ENCODE measurements around the gene CLEC14A.

Gene CLEC14A

DNA sequence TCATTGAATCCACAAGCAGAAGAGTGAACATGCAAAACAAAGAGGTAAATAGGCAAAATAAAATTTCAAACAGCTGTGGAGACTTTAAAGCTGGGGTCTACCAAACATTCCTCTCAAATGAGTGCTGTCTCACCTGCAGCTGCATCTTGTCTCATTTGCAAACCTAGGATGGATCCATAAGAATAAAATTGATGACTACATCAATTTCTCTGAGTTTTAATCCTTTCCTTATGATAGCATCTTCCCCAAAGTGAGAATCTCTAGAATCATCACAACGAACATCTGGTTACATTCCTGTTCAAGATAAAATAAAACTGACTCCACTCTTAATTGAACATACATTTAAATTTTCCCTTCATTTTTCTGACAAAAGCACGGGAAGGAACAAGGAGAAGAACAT is 29.9 kb downstream of the CLEC14A start:
- TF ChIP-seq CTCF (conservative IDR thresholded peaks at IDR 0.05; ENCODE audit: low read depth, low read length): no peak
- no peak overlapping the region for H3K4me3 ChIP-seq (ENCODE audit: low read length)
- DNase-seq (ENCODE audit: low read depth): no peak

DNA sequence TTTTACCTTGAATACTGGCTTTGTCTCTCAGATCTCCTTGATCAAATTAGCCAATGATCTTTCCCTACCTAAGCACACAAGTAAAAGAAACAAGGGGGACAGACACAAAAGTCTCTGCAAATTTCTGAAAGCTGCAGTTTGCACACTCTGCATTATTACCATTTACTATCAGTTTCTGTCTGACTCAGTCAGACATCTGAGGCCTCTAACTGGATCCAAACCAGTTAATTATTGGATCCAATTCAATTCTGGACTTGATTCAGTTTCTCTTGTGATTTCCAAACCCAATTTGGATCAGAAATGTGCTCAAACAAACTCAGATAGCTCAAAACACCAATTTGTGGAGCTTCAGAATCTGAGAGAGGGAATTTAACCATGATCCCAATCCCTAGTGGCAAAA is 31.6 kb downstream of the CLEC14A start:
- no peak for DNase-seq (ENCODE audit: low read depth)
- no peak for TF ChIP-seq CTCF (conservative IDR thresholded peaks at IDR 0.05; ENCODE audit: low read depth, low read length)
- no peak overlapping the region for H3K4me3 ChIP-seq (ENCODE audit: low read length)

GRCh38 chr14:38221077-38221476 is 34.8 kb downstream of the CLEC14A start:
- TF ChIP-seq CTCF (conservative IDR thresholded peaks at IDR 0.05; ENCODE audit: low read depth, low read length): no peak
- DNase-seq (ENCODE audit: low read depth): no peak
- H3K4me3 ChIP-seq (ENCODE audit: low read length): no peak overlapping the region

- no peak for DNase-seq (ENCODE audit: low read depth)
- no peak for TF ChIP-seq CTCF (conservative IDR thresholded peaks at IDR 0.05; ENCODE audit: low read depth, low read length)
- H3K4me3 ChIP-seq (ENCODE audit: low read length): no peak overlapping the region
These were observed 38.3 kb downstream of the CLEC14A start for GRCh38 chr14:38217553-38217952.

DNA sequence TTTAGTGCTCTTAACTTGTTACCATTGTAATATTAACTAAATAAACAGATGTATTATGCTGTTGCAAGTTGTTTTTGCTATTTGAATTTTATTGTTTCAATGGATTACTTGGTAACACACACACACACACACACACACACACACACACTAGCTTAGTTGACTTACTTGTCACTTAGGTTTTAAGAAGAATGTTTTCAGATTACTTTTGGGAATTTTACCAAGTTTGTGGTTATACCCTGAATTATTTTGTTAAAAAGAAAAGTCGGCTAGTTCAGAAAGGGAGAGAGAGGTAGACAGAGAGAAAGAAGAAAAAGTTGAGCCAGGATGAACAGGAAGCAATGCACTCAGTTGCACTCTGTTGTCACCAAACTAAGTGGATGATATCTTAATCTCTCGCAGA is 42.9 kb downstream of the CLEC14A start:
- no peak for TF ChIP-seq CTCF (conservative IDR thresholded peaks at IDR 0.05; ENCODE audit: low read depth, low read length)
- DNase-seq (ENCODE audit: low read depth): no peak
- no peak overlapping the region for H3K4me3 ChIP-seq (ENCODE audit: low read length)

DNA sequence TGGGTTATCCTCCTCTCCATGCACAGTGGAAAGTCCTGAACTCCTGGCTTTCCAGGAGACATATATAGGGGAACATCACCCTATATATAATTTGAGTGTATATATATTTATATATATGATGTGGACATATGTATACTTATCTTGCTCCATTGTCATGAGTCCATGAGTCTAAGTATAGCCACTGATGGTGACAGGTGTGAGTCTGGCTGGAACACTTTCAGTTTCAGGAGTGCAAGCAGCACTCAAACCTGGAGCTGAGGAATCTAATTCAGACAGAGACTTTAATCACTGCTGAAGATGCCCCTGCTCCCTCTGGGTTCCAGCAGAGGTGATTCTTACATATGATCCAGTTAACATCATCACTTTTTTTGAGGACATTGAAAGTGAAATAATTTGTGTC is 43.8 kb downstream of the CLEC14A start:
- H3K4me3 ChIP-seq (ENCODE audit: low read length): no peak overlapping the region
- no peak for TF ChIP-seq CTCF (conservative IDR thresholded peaks at IDR 0.05; ENCODE audit: low read depth, low read length)
- no peak for DNase-seq (ENCODE audit: low read depth)

DNA sequence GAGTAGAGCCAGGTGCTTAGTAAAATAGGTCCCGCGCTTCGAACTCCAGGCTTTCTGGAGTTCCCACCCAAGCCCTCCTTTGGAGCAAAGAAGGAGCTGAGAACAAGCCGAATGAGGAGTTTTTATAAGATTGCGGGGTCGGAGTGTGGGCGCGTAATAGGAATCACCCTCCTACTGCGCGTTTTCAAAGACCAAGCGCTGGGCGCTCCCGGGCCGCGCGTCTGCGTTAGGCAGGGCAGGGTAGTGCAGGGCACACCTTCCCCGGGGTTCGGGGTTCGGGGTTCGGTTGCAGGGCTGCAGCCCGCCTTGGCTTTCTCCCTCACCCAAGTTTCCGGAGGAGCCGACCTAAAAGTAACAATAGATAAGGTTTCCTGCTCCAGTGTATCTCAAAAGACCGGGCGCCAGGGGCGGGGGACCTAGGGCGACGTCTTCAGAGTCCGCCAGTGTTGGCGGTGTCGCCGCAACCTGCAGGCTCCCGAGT is 44.6 kb downstream of the CLEC14A start:
- no peak for DNase-seq (ENCODE audit: low read depth)
- peak overlapping the region; percentile 27 for H3K4me3 ChIP-seq (ENCODE audit: low read length)
- no peak for TF ChIP-seq CTCF (conservative IDR thresholded peaks at IDR 0.05; ENCODE audit: low read depth, low read length)

All from retinal pigment epithelial cell (primary cell).